Measurements from ENCODE around the gene OBP2A. TPM values are rescaled to one million over a fixed set of nuclear protein-coding genes. Genes with fewer than 3 reads are reported as not detected.
"Not testable (repeated sequence)": the region's sequence is repeated elsewhere in the genome, so short reads cannot be mapped to it uniquely, and the experiment has no call there.

The OBP2A gene
- total RNA-seq, 1 experiment from 2014 or later, result not detected

DNA sequence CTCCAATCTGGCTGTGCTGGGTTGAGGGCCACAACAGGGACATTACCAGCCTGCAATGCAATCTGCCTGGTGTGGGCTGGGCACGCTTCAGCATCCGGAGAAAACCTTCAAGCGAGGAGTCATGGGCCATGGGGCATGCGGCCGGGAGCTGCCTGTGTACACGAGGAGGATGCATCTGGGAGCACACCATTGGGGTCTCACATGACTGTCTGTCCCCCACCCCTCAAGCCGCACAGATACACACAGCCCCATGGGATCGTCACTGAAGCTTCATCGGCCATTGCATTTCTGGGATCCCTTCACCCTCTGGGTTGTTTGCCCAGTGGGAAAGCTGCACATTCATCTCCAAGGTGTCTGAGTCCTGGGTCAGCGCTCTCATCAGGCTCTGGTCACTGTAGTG is 14.8 kb upstream of the OBP2A start:
- CTCF ChIA-PET, result no interaction called here
- H3K4me3 Mint-ChIP-seq (ENCODE audit: low read depth, unreplicated experiment), result no peak overlapping the region
- BruUV-seq (replicated peaks), result no TSS peak
- intact Hi-C loops (cut with micrococcal nuclease; ENCODE audit: unreplicated experiment), result no loop called here
- peaks cover 52% of the 10 kb centered on the region for H3K27me3 Mint-ChIP-seq (ENCODE audit: unreplicated experiment)
- no peak for DNase-seq
- H3K9me3 Mint-ChIP-seq (ENCODE audit: low read depth, unreplicated experiment), result no peaks in the 10 kb centered on the region
- no peak overlapping the region for H3K27ac Mint-ChIP-seq (ENCODE audit: unreplicated experiment)
- H3K4me1 Mint-ChIP-seq (ENCODE audit: low read depth, unreplicated experiment), result no peaks in the 10 kb centered on the region
- H3K36me3 Mint-ChIP-seq (ENCODE audit: insufficient read depth, unreplicated experiment), result no peaks in the 10 kb centered on the region
- TF ChIP-seq CTCF (IDR thresholded peaks at IDR 0.05; ENCODE audit: unreplicated experiment), result no peak

DNA sequence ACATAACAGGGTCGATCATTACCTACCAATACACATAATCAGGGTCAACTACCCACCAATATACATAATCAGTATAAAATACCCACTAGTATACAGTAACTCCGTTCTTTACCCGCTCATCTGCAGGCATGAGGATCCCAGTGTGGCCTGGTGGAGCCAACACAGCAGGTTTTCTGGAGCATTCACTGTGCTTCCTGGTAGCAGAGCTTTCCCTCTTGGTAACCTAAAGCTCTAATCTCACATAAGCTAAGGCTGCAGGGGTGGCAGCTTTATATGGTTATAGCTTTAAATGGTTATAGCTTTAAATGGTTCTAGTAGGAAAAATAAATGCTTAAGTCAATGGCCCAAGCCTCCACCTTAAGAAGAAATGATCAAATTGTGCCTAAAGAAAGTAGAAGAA is 12.8 kb upstream of the OBP2A start:
- H3K4me1 Mint-ChIP-seq (ENCODE audit: low read depth, unreplicated experiment), result no peaks in the 10 kb centered on the region
- BruUV-seq (replicated peaks), result no TSS peak
- no peaks in the 10 kb centered on the region for H3K9me3 Mint-ChIP-seq (ENCODE audit: low read depth, unreplicated experiment)
- H3K27ac Mint-ChIP-seq (ENCODE audit: unreplicated experiment), result no peak overlapping the region
- H3K27me3 Mint-ChIP-seq (ENCODE audit: unreplicated experiment), result peaks cover 72% of the 10 kb centered on the region
- H3K4me3 Mint-ChIP-seq (ENCODE audit: low read depth, unreplicated experiment), result no peak overlapping the region
- TF ChIP-seq CTCF (IDR thresholded peaks at IDR 0.05; ENCODE audit: unreplicated experiment), result no peak
- H3K36me3 Mint-ChIP-seq (ENCODE audit: insufficient read depth, unreplicated experiment), result no peaks in the 10 kb centered on the region
- intact Hi-C loops (cut with micrococcal nuclease; ENCODE audit: unreplicated experiment), result no loop called here
- CTCF ChIA-PET, result no interaction called here
- DNase-seq, result no peak

DNA sequence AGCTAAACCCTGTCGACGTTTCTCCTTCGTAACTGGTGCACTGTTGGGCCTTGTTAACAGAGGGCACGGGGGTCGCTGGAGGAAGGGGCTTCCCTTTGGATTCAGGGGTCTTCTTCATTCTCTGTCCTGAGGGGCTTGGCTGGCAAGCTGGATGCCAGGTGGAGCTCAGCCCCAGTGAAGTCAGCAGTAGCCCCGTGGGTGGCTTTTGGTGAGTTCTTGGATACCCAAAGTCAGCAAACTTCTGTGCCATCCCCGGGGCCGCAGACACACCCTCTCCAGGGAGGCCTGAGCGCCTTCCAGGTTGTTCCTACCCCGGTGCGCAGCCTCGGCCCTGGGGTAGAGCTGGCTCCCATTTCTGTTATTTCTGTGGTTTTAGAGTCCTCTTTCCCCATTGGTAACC is 12.3 kb upstream of the OBP2A start:
- no peak for TF ChIP-seq CTCF (IDR thresholded peaks at IDR 0.05; ENCODE audit: unreplicated experiment)
- no TSS peak for BruUV-seq (replicated peaks)
- H3K27ac Mint-ChIP-seq (ENCODE audit: unreplicated experiment), result no peak overlapping the region
- peaks cover 76% of the 10 kb centered on the region for H3K27me3 Mint-ChIP-seq (ENCODE audit: unreplicated experiment)
- H3K9me3 Mint-ChIP-seq (ENCODE audit: low read depth, unreplicated experiment), result no peaks in the 10 kb centered on the region
- CTCF ChIA-PET, result no interaction called here
- intact Hi-C loops (cut with micrococcal nuclease; ENCODE audit: unreplicated experiment), result no loop called here
- no peaks in the 10 kb centered on the region for H3K4me1 Mint-ChIP-seq (ENCODE audit: low read depth, unreplicated experiment)
- no peaks in the 10 kb centered on the region for H3K36me3 Mint-ChIP-seq (ENCODE audit: insufficient read depth, unreplicated experiment)
- no peak overlapping the region for H3K4me3 Mint-ChIP-seq (ENCODE audit: low read depth, unreplicated experiment)
- DNase-seq, result no peak

- H3K4me1 Mint-ChIP-seq (ENCODE audit: low read depth, unreplicated experiment); BruUV-seq (replicated peaks); DNase-seq; H3K36me3 Mint-ChIP-seq (ENCODE audit: insufficient read depth, unreplicated experiment); CTCF ChIA-PET; H3K9me3 Mint-ChIP-seq (ENCODE audit: low read depth, unreplicated experiment); intact Hi-C loops (cut with micrococcal nuclease; ENCODE audit: unreplicated experiment); H3K27ac Mint-ChIP-seq (ENCODE audit: unreplicated experiment); H3K4me3 Mint-ChIP-seq (ENCODE audit: low read depth, unreplicated experiment): not testable (repeated sequence)
- H3K27me3 Mint-ChIP-seq (ENCODE audit: unreplicated experiment), result peaks cover 76% of the 10 kb centered on the region
Measured at GRCh38 chr9:135534192-135534711, 11.7 kb upstream of the OBP2A start.

GRCh38 chr9:135534826-135535225 is 11.1 kb upstream of the OBP2A start:
- peaks cover 76% of the 10 kb centered on the region for H3K27me3 Mint-ChIP-seq (ENCODE audit: unreplicated experiment)
- H3K36me3 Mint-ChIP-seq (ENCODE audit: insufficient read depth, unreplicated experiment); intact Hi-C loops (cut with micrococcal nuclease; ENCODE audit: unreplicated experiment); H3K4me1 Mint-ChIP-seq (ENCODE audit: low read depth, unreplicated experiment); DNase-seq; H3K27ac Mint-ChIP-seq (ENCODE audit: unreplicated experiment); BruUV-seq (replicated peaks); H3K9me3 Mint-ChIP-seq (ENCODE audit: low read depth, unreplicated experiment); H3K4me3 Mint-ChIP-seq (ENCODE audit: low read depth, unreplicated experiment): not testable (repeated sequence)
- CTCF ChIA-PET, result interaction anchor here (0.7 kb wide), 1 partner anchor 49 kb away, joined by 3 read pairs; no protein-coding TSS in a partner anchor

DNA sequence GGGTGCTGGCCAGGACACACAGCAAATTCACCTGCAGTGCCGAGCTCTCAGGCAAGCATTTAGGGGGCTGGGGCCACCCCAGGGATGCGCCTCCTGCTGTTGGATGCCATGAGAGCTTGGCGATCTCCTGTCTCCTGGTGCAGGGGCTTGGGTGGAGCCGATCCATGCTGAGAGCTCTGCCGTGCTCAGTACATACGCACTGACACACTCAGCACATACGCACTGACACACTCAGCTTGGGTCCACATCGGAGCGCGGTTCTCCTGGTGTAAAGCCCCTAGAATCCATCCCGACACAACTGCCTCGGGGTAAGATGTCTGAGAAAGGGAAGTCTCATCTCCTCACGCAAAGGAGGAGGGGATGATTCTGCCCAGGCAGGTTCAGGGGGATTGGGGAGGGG is 10.3 kb upstream of the OBP2A start:
- H3K4me3 Mint-ChIP-seq (ENCODE audit: low read depth, unreplicated experiment); H3K4me1 Mint-ChIP-seq (ENCODE audit: low read depth, unreplicated experiment); H3K27ac Mint-ChIP-seq (ENCODE audit: unreplicated experiment); DNase-seq; H3K9me3 Mint-ChIP-seq (ENCODE audit: low read depth, unreplicated experiment); BruUV-seq (replicated peaks); H3K36me3 Mint-ChIP-seq (ENCODE audit: insufficient read depth, unreplicated experiment); intact Hi-C loops (cut with micrococcal nuclease; ENCODE audit: unreplicated experiment): not testable (repeated sequence)
- peaks cover 76% of the 10 kb centered on the region for H3K27me3 Mint-ChIP-seq (ENCODE audit: unreplicated experiment)
- CTCF ChIA-PET, result interaction anchor here (0.7 kb wide), 1 partner anchor 50 kb away, joined by 3 read pairs; no protein-coding TSS in a partner anchor
